ENCODE data around the gene MYO5B.

DNA sequence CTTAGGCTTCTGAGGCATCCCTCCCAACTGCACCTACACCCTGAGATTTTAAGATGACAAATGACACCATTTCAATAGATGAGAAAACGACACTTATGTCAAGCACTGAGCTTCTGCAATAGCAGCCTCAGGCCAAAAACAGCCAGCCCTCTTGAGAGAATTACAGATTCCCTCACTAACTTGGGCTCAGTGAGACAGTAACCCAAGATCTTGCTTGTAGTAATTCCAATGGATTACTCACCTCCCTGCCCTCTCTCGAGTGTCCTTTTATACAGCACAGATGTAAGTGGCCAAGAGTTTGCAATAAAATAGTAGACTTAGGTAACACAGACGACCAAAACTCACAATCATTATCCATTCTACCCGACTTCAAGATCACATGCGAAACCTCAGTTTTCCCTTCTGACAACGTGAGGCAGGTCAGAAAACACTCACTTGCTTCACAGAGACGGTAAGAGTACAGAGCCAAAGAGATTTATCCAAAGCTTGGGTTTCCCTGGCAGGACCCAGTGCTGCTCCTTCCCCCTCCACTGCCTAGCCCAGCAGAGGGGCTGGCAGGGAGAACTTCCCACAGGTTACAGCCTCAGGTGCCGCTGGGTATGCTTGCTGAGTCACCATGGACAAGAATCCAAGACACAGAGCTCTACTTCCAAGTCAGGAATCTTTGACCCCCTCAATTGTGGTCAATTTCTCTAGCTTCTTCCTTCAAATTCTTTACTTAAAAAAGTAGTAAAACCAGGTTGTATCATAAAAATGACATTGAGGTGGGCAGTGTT, 181.4 kb downstream of the MYO5B start:
- TF ChIP-seq, protein P1, sequence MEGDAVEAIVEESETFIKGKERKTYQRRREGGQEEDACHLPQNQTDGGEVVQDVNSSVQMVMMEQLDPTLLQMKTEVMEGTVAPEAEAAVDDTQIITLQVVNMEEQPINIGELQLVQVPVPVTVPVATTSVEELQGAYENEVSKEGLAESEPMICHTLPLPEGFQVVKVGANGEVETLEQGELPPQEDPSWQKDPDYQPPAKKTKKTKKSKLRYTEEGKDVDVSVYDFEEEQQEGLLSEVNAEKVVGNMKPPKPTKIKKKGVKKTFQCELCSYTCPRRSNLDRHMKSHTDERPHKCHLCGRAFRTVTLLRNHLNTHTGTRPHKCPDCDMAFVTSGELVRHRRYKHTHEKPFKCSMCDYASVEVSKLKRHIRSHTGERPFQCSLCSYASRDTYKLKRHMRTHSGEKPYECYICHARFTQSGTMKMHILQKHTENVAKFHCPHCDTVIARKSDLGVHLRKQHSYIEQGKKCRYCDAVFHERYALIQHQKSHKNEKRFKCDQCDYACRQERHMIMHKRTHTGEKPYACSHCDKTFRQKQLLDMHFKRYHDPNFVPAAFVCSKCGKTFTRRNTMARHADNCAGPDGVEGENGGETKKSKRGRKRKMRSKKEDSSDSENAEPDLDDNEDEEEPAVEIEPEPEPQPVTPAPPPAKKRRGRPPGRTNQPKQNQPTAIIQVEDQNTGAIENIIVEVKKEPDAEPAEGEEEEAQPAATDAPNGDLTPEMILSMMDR (IDR thresholded peaks at IDR 0.05; ENCODE audit: low read depth, low read length, missing input control), result no peak
- TF ChIP-seq SP1 (IDR thresholded peaks at IDR 0.05) (no peak), GABPA (IDR thresholded peaks at IDR 0.05 in 1 of 2, conservative IDR thresholded peaks at IDR 0.05 in 1 of 2) (no peak), RAD21 (IDR thresholded peaks at IDR 0.05) (no peak), JUND (IDR thresholded peaks at IDR 0.05) (no peak)
- TF ChIP-seq, protein P2, sequence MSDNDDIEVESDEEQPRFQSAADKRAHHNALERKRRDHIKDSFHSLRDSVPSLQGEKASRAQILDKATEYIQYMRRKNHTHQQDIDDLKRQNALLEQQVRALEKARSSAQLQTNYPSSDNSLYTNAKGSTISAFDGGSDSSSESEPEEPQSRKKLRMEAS (IDR thresholded peaks at IDR 0.05), result no peak
- TF ChIP-seq, protein P3, sequence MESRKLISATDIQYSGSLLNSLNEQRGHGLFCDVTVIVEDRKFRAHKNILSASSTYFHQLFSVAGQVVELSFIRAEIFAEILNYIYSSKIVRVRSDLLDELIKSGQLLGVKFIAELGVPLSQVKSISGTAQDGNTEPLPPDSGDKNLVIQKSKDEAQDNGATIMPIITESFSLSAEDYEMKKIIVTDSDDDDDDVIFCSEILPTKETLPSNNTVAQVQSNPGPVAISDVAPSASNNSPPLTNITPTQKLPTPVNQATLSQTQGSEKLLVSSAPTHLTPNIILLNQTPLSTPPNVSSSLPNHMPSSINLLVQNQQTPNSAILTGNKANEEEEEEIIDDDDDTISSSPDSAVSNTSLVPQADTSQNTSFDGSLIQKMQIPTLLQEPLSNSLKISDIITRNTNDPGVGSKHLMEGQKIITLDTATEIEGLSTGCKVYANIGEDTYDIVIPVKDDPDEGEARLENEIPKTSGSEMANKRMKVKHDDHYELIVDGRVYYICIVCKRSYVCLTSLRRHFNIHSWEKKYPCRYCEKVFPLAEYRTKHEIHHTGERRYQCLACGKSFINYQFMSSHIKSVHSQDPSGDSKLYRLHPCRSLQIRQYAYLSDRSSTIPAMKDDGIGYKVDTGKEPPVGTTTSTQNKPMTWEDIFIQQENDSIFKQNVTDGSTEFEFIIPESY (IDR thresholded peaks at IDR 0.05), result no peak

Measured in liver (tissue), 3 donors.